Mesenchymal stem cell (in vitro differentiated cells and primary cell): ENCODE data around the gene WDR55.
"Not testable (repeated sequence)": the region's sequence is repeated elsewhere in the genome, so short reads cannot be mapped to it uniquely, and the experiment has no call there.

ENCODE experiments used
- DNase-seq: peaks from one replicate; pipeline ENCODE4 v3.0.0-alpha.2; 2013
- H2AFZ ChIP-seq: one replicate; pipeline ENCODE4 v1.6.1; 2013; ENCODE audit warnings: low read depth, mild to moderate bottlenecking, control low read depth, inconsistent platforms, low read length, moderate library complexity
- H2AK5ac ChIP-seq: 2 replicates; pipeline ENCODE4 v1.6.1; 2013; ENCODE audit warnings: low read length, moderate library complexity, mild to moderate bottlenecking, inconsistent platforms; ENCODE audit not compliant: severe bottlenecking
- H2BK120ac ChIP-seq: one replicate; pipeline ENCODE4 v1.6.1; 2013; ENCODE audit warnings: low read depth, mild to moderate bottlenecking, inconsistent platforms, low read length, moderate library complexity
- H2BK12ac ChIP-seq, 2 experiments: one replicate each; pipeline ENCODE4 v1.6.1; 2013; ENCODE audit warnings: inconsistent platforms in 2 of 2, low read length in 2 of 2, mild to moderate bottlenecking in 2 of 2, moderate library complexity in 2 of 2, control low read depth in 1 of 2
- H2BK15ac ChIP-seq: one replicate; pipeline ENCODE4 v1.6.1; 2013; ENCODE audit warnings: mild to moderate bottlenecking, low read depth, inconsistent platforms; ENCODE audit not compliant: poor library complexity, severe bottlenecking
- H2BK5ac ChIP-seq: 2 replicates; pipeline ENCODE4 v1.6.1; 2013; ENCODE audit warnings: low read depth, mild to moderate bottlenecking, low read length, control low read depth, inconsistent platforms; ENCODE audit not compliant: poor library complexity, severe bottlenecking
- H3K14ac ChIP-seq, 2 experiments: one replicate each; pipeline ENCODE4 v1.6.1; 2013; ENCODE audit warnings: inconsistent platforms in 2 of 2, low read length in 2 of 2, control low read depth in 1 of 2, mild to moderate bottlenecking in 1 of 2, moderate library complexity in 1 of 2
- H3K18ac ChIP-seq, 2 experiments: one replicate each; pipeline ENCODE4 v1.6.1; 2013; ENCODE audit warnings: inconsistent platforms in 2 of 2, low read length in 2 of 2, control low read depth in 1 of 2, low read depth in 1 of 2, mild to moderate bottlenecking in 1 of 2
- H3K23ac ChIP-seq, 2 experiments: one replicate each; pipeline ENCODE4 v1.6.1; 2013; ENCODE audit warnings: inconsistent platforms in 2 of 2, low read length in 2 of 2, mild to moderate bottlenecking in 2 of 2, moderate library complexity in 2 of 2, control low read depth in 1 of 2
- H3K27ac ChIP-seq: 2 replicates; pipeline ENCODE4 v1.5.1; 2013; ENCODE audit warnings: mild to moderate bottlenecking, moderate library complexity, low read length, control low read depth, inconsistent platforms; ENCODE audit not compliant: poor library complexity, severe bottlenecking
- H3K27me3 ChIP-seq, 2 experiments: 2 replicates each; pipeline versions ENCODE4 v1.6.1 to v1.7.0; 2013; ENCODE audit warnings: low read length in 2 of 2, mild to moderate bottlenecking in 2 of 2, moderate library complexity in 2 of 2, control low read depth in 1 of 2, inconsistent platforms in 1 of 2; ENCODE audit not compliant: control insufficient read depth in 1 of 2, insufficient read depth in 1 of 2
- H3K36me3 ChIP-seq, 2 experiments: 2 replicates each; pipeline versions ENCODE4 v1.6.1 to v1.7.0; 2013; ENCODE audit warnings: low read length in 2 of 2, control low read depth in 1 of 2, inconsistent platforms in 1 of 2, low read depth in 1 of 2, mild to moderate bottlenecking in 1 of 2; ENCODE audit not compliant: insufficient read depth in 2 of 2, control insufficient read depth in 1 of 2
- H3K4ac ChIP-seq, 2 experiments: one replicate each; pipeline ENCODE4 v1.6.1; 2013; ENCODE audit warnings: inconsistent platforms in 2 of 2, low read length in 2 of 2, mild to moderate bottlenecking in 2 of 2, moderate library complexity in 2 of 2, control low read depth in 1 of 2, low read depth in 1 of 2
- H3K4me1 ChIP-seq: 2 replicates; pipeline ENCODE4 v1.6.1; 2013; ENCODE audit warnings: low read depth, low read length, control low read depth; ENCODE audit not compliant: control insufficient read depth, insufficient read depth
- H3K4me2 ChIP-seq: 2 replicates; pipeline ENCODE4 v1.6.1; 2013; ENCODE audit warnings: low read length, mild to moderate bottlenecking, inconsistent platforms; ENCODE audit not compliant: poor library complexity, severe bottlenecking
- H3K4me3 ChIP-seq, 2 experiments: 2 replicates each; pipeline versions ENCODE4 v1.5.1 to v1.7.0; 2013; ENCODE audit warnings: low read length in 2 of 2, mild to moderate bottlenecking in 2 of 2, control low read depth in 1 of 2, low read depth in 1 of 2; ENCODE audit not compliant: insufficient read depth in 1 of 2
- H3K79me1 ChIP-seq: replicated peaks from 2 replicates; pipeline ENCODE4 v1.6.1; 2013; ENCODE audit warnings: mild to moderate bottlenecking, control low read depth, low read length, inconsistent platforms; ENCODE audit not compliant: poor library complexity, severe bottlenecking
- H3K9ac ChIP-seq: 2 replicates; pipeline ENCODE4 v1.7.0; 2013; ENCODE audit warnings: mild to moderate bottlenecking, low read length, moderate library complexity
- H3K9me3 ChIP-seq: 2 replicates; pipeline ENCODE4 v1.7.0; 2013; ENCODE audit warnings: mild to moderate bottlenecking, low read length; ENCODE audit not compliant: control insufficient read depth
- H4K8ac ChIP-seq: one replicate; pipeline ENCODE4 v1.6.1; 2013; ENCODE audit warnings: inconsistent platforms, mild to moderate bottlenecking, low read length, moderate library complexity
- H4K91ac ChIP-seq: one replicate; pipeline ENCODE4 v1.6.1; 2013; ENCODE audit warnings: mild to moderate bottlenecking, low read length, inconsistent platforms
- WGBS: methylation state at CpG from one replicate; pipeline ENCODE4 v1.1.7; 2013; ENCODE audit warnings: mixed read lengths; 5-methylcytosine and 5-hydroxymethylcytosine counted together

WDR55 gene

GRCh38 chr5:140634103-140634502 is 30.6 kb upstream of the WDR55 start:
- H3K4me1 ChIP-seq, result no peaks in the 10 kb centered on the region
- H2BK12ac ChIP-seq, result no peak overlapping the region
- H2BK15ac ChIP-seq, result no peak overlapping the region
- no peak for DNase-seq
- no peak overlapping the region for H3K9ac ChIP-seq
- no peaks in the 10 kb centered on the region for H3K79me1 ChIP-seq
- no peak overlapping the region for H3K23ac ChIP-seq
- H4K91ac ChIP-seq, result no peak overlapping the region
- H3K27me3 ChIP-seq, result peaks cover 0 to 13% of the 10 kb centered on the region in 2 experiments
- no peak overlapping the region for H3K4me3 ChIP-seq
- H2BK5ac ChIP-seq, result no peak overlapping the region
- H3K18ac ChIP-seq, result no peak overlapping the region
- no peak overlapping the region for H2AFZ ChIP-seq
- H3K9me3 ChIP-seq, result no peaks in the 10 kb centered on the region
- no peak overlapping the region for H3K27ac ChIP-seq
- H2AK5ac ChIP-seq, result no peak overlapping the region
- no peak overlapping the region for H3K14ac ChIP-seq
- 100% methylated on average over 1 of the region's 3 CpGs for WGBS
- H4K8ac ChIP-seq, result no peak overlapping the region
- peaks cover 0 to 8% of the 10 kb centered on the region in 2 experiments for H3K36me3 ChIP-seq
- H2BK120ac ChIP-seq, result no peak overlapping the region
- H3K4ac ChIP-seq, result no peak overlapping the region
- no peak overlapping the region for H3K4me2 ChIP-seq

- H3K4ac ChIP-seq, result no peak overlapping the region
- peaks cover 0 to 13% of the 10 kb centered on the region in 2 experiments for H3K27me3 ChIP-seq
- WGBS, result 86% methylated on average over 8 of the region's 8 CpGs
- no peak overlapping the region for H2BK12ac ChIP-seq
- H3K4me3 ChIP-seq, result no peak overlapping the region
- no peak overlapping the region for H2BK120ac ChIP-seq
- no peak overlapping the region for H2AK5ac ChIP-seq
- H2AFZ ChIP-seq, result no peak overlapping the region
- H3K4me1 ChIP-seq, result peaks cover 5% of the 10 kb centered on the region
- no peak overlapping the region for H3K4me2 ChIP-seq
- no peak for DNase-seq
- no peak overlapping the region for H3K27ac ChIP-seq
- no peak overlapping the region for H3K18ac ChIP-seq
- H2BK5ac ChIP-seq, result no peak overlapping the region
- no peak overlapping the region for H4K8ac ChIP-seq
- H3K79me1 ChIP-seq, result peaks cover 5% of the 10 kb centered on the region
- no peak overlapping the region for H4K91ac ChIP-seq
- H3K23ac ChIP-seq, result no peak overlapping the region
- no peak overlapping the region for H2BK15ac ChIP-seq
- no peak overlapping the region for H3K9ac ChIP-seq
- peaks cover 0 to 8% of the 10 kb centered on the region in 2 experiments for H3K36me3 ChIP-seq
- H3K14ac ChIP-seq, result no peak overlapping the region
- H3K9me3 ChIP-seq, result no peaks in the 10 kb centered on the region
Measured at GRCh38 chr5:140635291-140636257, 29.1 kb upstream of the WDR55 start.

- no peak overlapping the region for H3K9ac ChIP-seq
- no peak overlapping the region for H3K18ac ChIP-seq
- H2BK5ac ChIP-seq, result no peak overlapping the region
- H3K4ac ChIP-seq, result no peak overlapping the region
- no peak overlapping the region for H4K91ac ChIP-seq
- DNase-seq, result no peak
- H3K14ac ChIP-seq, result no peak overlapping the region
- H2BK12ac ChIP-seq, result no peak overlapping the region
- peaks cover 5% of the 10 kb centered on the region for H3K4me1 ChIP-seq
- no peak overlapping the region for H2AFZ ChIP-seq
- peaks cover 5% of the 10 kb centered on the region for H3K79me1 ChIP-seq
- H2BK120ac ChIP-seq, result no peak overlapping the region
- H2AK5ac ChIP-seq, result no peak overlapping the region
- H3K27me3 ChIP-seq, result no peaks in the 10 kb centered on the region
- no peak overlapping the region for H4K8ac ChIP-seq
- H2BK15ac ChIP-seq, result no peak overlapping the region
- H3K36me3 ChIP-seq, result peaks cover 13 to 18% of the 10 kb centered on the region in 2 experiments
- no peak overlapping the region for H3K4me2 ChIP-seq
- H3K27ac ChIP-seq, result no peak overlapping the region
- 95% methylated on average over 10 of the region's 10 CpGs for WGBS
- H3K4me3 ChIP-seq, result no peak overlapping the region
- no peaks in the 10 kb centered on the region for H3K9me3 ChIP-seq
- H3K23ac ChIP-seq, result no peak overlapping the region
Measured at GRCh38 chr5:140637371-140638100, 27.2 kb upstream of the WDR55 start.

GRCh38 chr5:140638898-140639147 is 25.9 kb upstream of the WDR55 start:
- Histone ChIP-seq H2AFZ (peak overlapping the region; percentile 39), H3K4me2 (peak overlapping the region; percentile 54), H3K79me1 (peaks cover 11% of the 10 kb centered on the region), H3K36me3 (peaks cover 22 to 28% of the 10 kb centered on the region in 2 experiments), H4K8ac (peak overlapping the region; percentile 25), H3K4me3 (peak overlapping the region in 1 of 2 experiments; percentile 86), H3K9ac (peak overlapping the region; percentile 84)
- H2BK15ac ChIP-seq, H3K4ac ChIP-seq, H3K4me1 ChIP-seq, H3K14ac ChIP-seq, H3K27me3 ChIP-seq, H2BK120ac ChIP-seq, H2BK5ac ChIP-seq, H2AK5ac ChIP-seq, H3K18ac ChIP-seq, H4K91ac ChIP-seq, H2BK12ac ChIP-seq, H3K23ac ChIP-seq, DNase-seq, H3K9me3 ChIP-seq, H3K27ac ChIP-seq: not testable (repeated sequence)
- 77% methylated on average over 9 of the region's 9 CpGs for WGBS
